Esophagus squamous epithelium (tissue), 5 donors: ENCODE measurements around the gene CLSTN2. TPM values are rescaled to one million over a fixed set of nuclear protein-coding genes. Genes with fewer than 3 reads are reported as not detected.

ENCODE experiments used
- DNase-seq: peaks from one replicate; lab custom pipeline; 2025; lab: John Stamatoyannopoulos, UW
- H3K27ac ChIP-seq, 4 donors: fragments of 200-600 bp; sonication (generic); one replicate each; pipeline ENCODE4 v1.5.1; 2016 to 2019; ENCODE audit warnings: mild to moderate bottlenecking in 1 of 4
- H3K27me3 ChIP-seq, 4 donors: fragments of 200-600 bp; sonication (generic); 1 replicate in 3 of 4; 2 replicates in 1 of 4; pipeline versions ENCODE4 v1.5.1 to v1.6.0; 2017 to 2021; ENCODE audit warnings: antibody characterized with exemption in 1 of 4
- H3K36me3 ChIP-seq, 3 donors: fragments of 200-600 bp; sonication (generic); one replicate each; pipeline ENCODE4 v1.5.1; 2016 to 2019
- H3K4me1 ChIP-seq, 3 donors: fragments of 200-600 bp; sonication (generic); one replicate each; pipeline ENCODE4 v1.5.1; 2017 to 2019
- H3K4me3 ChIP-seq, 4 donors: fragments of 200-600 bp; sonication (generic); 1 replicate in 3 of 4; 2 replicates in 1 of 4; pipeline ENCODE4 v1.5.1; 2016 to 2019; ENCODE audit warnings: mild to moderate bottlenecking in 2 of 4, moderate library complexity in 1 of 4
- H3K9me3 ChIP-seq, 3 donors: fragments of 200-600 bp; sonication (generic); one replicate each; pipeline ENCODE4 v1.5.1; 2016 to 2019
- CTCF ChIP-seq, 6 experiments: fragments of 450-650 bp in 4 of 6; fragments of 200-600 bp in 2 of 6; sonication (generic) in 2 of 6; IDR thresholded peaks; one replicate each; pipeline ENCODE4 v1.5.1; 2016 to 2019; ENCODE audit warnings: antibody characterized with exemption in 6 of 6, mild to moderate bottlenecking in 4 of 6, moderate library complexity in 4 of 6
- POLR2A ChIP-seq, 4 donors: fragments of 450-650 bp; IDR thresholded peaks; one replicate each; pipeline ENCODE4 v1.6.1; 2017; ENCODE audit warnings: antibody characterized with exemption in 4 of 4, mild to moderate bottlenecking in 4 of 4, moderate library complexity in 3 of 4
- WGBS, 2 donors: methylation state at CpG; one replicate each; pipeline ENCODE4 v1.1.5; 2018; 5-methylcytosine and 5-hydroxymethylcytosine counted together
- intact Hi-C: fragments of 100-400 bp; cut with DNase I; formaldehyde crosslinking; loops from one replicate; pipeline ENCODE4 v1.15.0; 2022
- total RNA-seq, 4 donors: library from RNA; depleted of rRNA; stranded (reverse); fragments of >200 nt; gene quantifications; one replicate each; pipeline ENCODE4 v1.1.0, GENCODE V29; 2016
- donor health status: DM: yes; HTN: yes; CAD: no.

The CLSTN2 gene
- total RNA-seq, 4 donors from 2014 or later: 0.53 to 5.0 (median 3.1) TPM

- WGBS, 2 donors: 63 to 83% methylated on average over 1 of the region's 1 CpG
Observed at GRCh38 chr3:140376136-140376889, 441.3 kb downstream of the CLSTN2 start.

GRCh38 chr3:140377644-140378043, 442.7 kb downstream of the CLSTN2 start:
- DNase-seq: no peak
- Histone ChIP-seq H3K27me3 (no peaks in the 10 kb centered on the region), H3K36me3 (no peaks in the 10 kb centered on the region), H3K4me3 (no peak overlapping the region), H3K9me3 (no peaks in the 10 kb centered on the region), H3K4me1 (no peaks in the 10 kb centered on the region), H3K27ac (no peak overlapping the region)
- WGBS, 2 donors: 86 to 89% methylated on average over 1 of the region's 1 CpG
- TF ChIP-seq POLR2A (IDR thresholded peaks at IDR 0.05) (no peak), CTCF (IDR thresholded peaks at IDR 0.05) (no peak)
- intact Hi-C loops: no loop called here

More at GRCh38 chr3:140376136-140376889, 441.3 kb downstream of the CLSTN2 start:
- Histone ChIP-seq H3K4me3 (no peak overlapping the region), H3K36me3 (no peaks in the 10 kb centered on the region), H3K27me3 (no peaks in the 10 kb centered on the region), H3K27ac (no peak overlapping the region), H3K4me1 (no peaks in the 10 kb centered on the region), H3K9me3 (no peaks in the 10 kb centered on the region)
- intact Hi-C loops: no loop called here
- DNase-seq: no peak
- TF ChIP-seq CTCF (IDR thresholded peaks at IDR 0.05) (no peak), POLR2A (IDR thresholded peaks at IDR 0.05) (no peak)

DNA sequence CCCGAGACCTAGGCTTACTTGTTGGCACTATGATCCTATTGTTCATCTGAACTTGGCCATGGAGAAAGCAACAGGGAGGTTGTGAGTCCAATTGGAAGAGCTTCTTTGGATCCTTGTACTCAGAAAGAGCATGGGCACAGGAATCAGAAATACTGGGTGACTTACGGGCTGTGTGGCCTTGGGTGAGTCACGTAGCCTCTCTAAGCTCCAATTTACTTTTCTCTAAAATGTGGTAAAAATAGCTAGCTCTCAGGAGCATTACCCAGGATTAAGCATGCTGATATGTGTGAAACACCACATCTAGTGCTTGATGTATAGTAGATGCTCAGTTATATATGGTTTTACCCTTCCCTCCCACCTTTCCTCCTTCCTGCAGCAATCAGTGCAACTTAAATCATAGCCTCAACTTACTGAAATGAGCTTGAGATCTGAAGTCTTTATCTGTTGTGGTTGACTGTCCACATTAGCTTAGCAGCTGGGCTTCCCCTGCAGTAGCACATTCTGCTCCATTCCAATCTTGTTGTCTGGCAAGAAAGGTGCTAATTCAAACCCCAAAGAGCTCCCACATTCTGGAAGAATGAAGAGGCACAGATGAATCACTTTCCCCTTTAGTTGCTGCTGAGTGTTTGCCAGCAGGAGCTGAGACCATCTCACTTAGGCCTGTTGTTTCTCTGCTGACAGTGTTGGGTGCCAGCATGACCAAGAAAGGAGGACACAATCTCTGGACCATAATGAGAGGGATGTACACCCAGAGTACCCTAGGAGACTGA, 443.8 kb downstream of the CLSTN2 start:
- TF ChIP-seq POLR2A (IDR thresholded peaks at IDR 0.05) (no peak), CTCF (IDR thresholded peaks at IDR 0.05) (no peak)
- intact Hi-C loops: no loop called here
- Histone ChIP-seq H3K4me1 (peaks cover 0 to under 1% (median 0%) of the 10 kb centered on the region in 3 donors), H3K27ac (no peak overlapping the region), H3K4me3 (no peak overlapping the region), H3K27me3 (no peaks in the 10 kb centered on the region), H3K9me3 (no peaks in the 10 kb centered on the region), H3K36me3 (no peaks in the 10 kb centered on the region)
- WGBS, 2 donors: 26 to 30% methylated on average over 3 of the region's 3 CpGs
- no peak for DNase-seq

DNA sequence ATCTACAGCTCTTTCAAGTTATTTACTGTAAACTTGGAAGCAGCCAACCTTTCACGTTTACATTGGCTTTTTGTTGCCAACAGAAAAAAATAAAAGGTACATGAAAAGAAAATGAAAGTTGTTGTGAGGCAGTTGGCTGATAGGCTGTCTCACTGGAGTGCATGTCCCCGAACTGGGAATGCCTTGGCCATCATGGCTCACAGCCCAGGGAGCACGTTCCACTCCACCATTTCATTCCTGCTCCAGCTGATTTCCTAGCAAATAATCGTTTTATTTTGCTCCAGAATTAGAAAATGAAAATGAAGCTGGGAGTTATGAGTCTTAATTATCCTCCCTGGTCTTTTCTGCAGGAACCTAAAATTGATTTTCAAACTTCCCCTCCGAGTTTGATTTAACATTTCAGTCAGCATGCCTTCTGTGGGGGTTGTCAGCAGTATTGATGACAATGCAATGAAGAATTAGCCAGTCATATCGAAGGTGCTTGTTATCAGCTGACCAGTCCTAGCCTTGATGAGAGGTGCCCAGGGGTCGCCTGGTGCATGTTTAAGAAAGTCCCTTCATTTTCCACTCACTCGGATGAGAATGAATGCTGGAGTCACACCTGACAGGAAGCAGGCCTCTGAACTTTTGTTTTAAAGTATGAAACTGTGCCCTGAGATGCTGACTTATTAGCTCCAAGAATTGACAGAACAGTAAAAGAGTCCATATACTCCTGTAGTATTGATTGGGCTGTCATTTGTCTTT, 449.2 kb downstream of the CLSTN2 start:
- 46 to 51% methylated on average over 8 of the region's 8 CpGs for WGBS, 2 donors
- Histone ChIP-seq H3K4me1 (peaks cover 0 to 19% (median 0%) of the 10 kb centered on the region in 3 donors), H3K9me3 (no peaks in the 10 kb centered on the region), H3K4me3 (no peak overlapping the region), H3K27ac (no peak overlapping the region), H3K36me3 (no peaks in the 10 kb centered on the region), H3K27me3 (no peaks in the 10 kb centered on the region)
- TF ChIP-seq CTCF (IDR thresholded peaks at IDR 0.05) (no peak), POLR2A (IDR thresholded peaks at IDR 0.05) (no peak)
- no peak for DNase-seq
- intact Hi-C loops: no loop called here
